ENCODE results near the gene COPG1. TPM values are rescaled to one million over a fixed set of nuclear protein-coding genes. Genes with fewer than 3 reads are reported as not detected.

The COPG1 gene
- total and polyA plus RNA-seq, 9 of the 15 experiments (the other 6 are each of a cell fraction or from before 2014, with no cell fraction given): 40.3 to 105 (median 62.4) TPM

GRCh38 chr3:129278966-129279906 is 29.8 kb downstream of the COPG1 start (continued):
- TF ChIP-seq ZNF592 (IDR thresholded peaks at IDR 0.05): no peak
- TF ChIP-seq ZBTB40 (IDR thresholded peaks at IDR 0.05): no peak
- no peak for TF ChIP-seq ZBTB40 (CRISPR knock-in tag; IDR thresholded peaks at IDR 0.05)
- no peak for TF ChIP-seq ZNF584 (CRISPR knock-in tag; IDR thresholded peaks at IDR 0.05; ENCODE audit: low read depth)
- TF ChIP-seq ERF (CRISPR knock-in tag; IDR thresholded peaks at IDR 0.05): no peak
- TF ChIP-seq ZNF175 (CRISPR knock-in tag; IDR thresholded peaks at IDR 0.05; ENCODE audit: low read depth): no peak
- no peak for TF ChIP-seq ZNF212 (CRISPR knock-in tag; IDR thresholded peaks at IDR 0.05)
- no peak for TF ChIP-seq CREM (IDR thresholded peaks at IDR 0.05; ENCODE audit: low read depth)
- TF ChIP-seq NR2C2 (CRISPR knock-in tag; IDR thresholded peaks at IDR 0.05): no peak
- TF ChIP-seq NR2C2 (tag; IDR thresholded peaks at IDR 0.05): peak; percentile 46

Data from K562 (cell line).